Vagina (tissue), 2 donors: ENCODE measurements around the gene TIMM10B. TPM values are rescaled to one million over a fixed set of nuclear protein-coding genes. Genes with fewer than 3 reads are reported as not detected.

Source experiments
- DNase-seq, 2 donors: peaks; one replicate each; pipeline ENCODE4 v3.0.0-alpha.2; 2017; ENCODE audit errors: extremely low spot score in 2 of 2
- H3K27ac ChIP-seq: fragments of 200-600 bp; sonication (generic); one replicate; pipeline ENCODE4 v1.5.1; 2019
- H3K27me3 ChIP-seq: fragments of 200-600 bp; sonication (generic); one replicate; pipeline ENCODE4 v1.5.1; 2019
- H3K36me3 ChIP-seq, 2 donors: fragments of 200-600 bp; sonication (generic); one replicate each; pipeline ENCODE4 v1.5.1; 2017 to 2019
- H3K4me1 ChIP-seq: fragments of 200-600 bp; sonication (generic); one replicate; pipeline ENCODE4 v1.5.1; 2019
- H3K4me3 ChIP-seq, 2 donors: fragments of 200-600 bp; sonication (generic); 1 replicate in 1 of 2; 2 replicates in 1 of 2; pipeline ENCODE4 v1.5.1; 2016 to 2019
- H3K9me3 ChIP-seq: fragments of 200-600 bp; sonication (generic); one replicate; pipeline ENCODE4 v1.5.1; 2019
- CTCF ChIP-seq, 3 experiments: fragments of 450-650 bp in 2 of 3; fragments of 200-600 bp in 1 of 3; sonication (generic) in 1 of 3; IDR thresholded peaks; one replicate each; pipeline ENCODE4 v1.5.1; 2017 to 2019; ENCODE audit warnings: antibody characterized with exemption in 3 of 3, mild to moderate bottlenecking in 2 of 3, moderate library complexity in 2 of 3
- POLR2A ChIP-seq, 2 donors: fragments of 450-650 bp; IDR thresholded peaks; one replicate each; pipeline ENCODE4 v1.6.1; 2017; ENCODE audit warnings: antibody characterized with exemption in 2 of 2, mild to moderate bottlenecking in 2 of 2, moderate library complexity in 2 of 2
- POLR2AphosphoS5 ChIP-seq, 2 donors: sonication (generic); formaldehyde crosslinking; IDR thresholded peaks; one replicate each; pipeline ENCODE4 v1.9.0; 2017; ENCODE audit warnings: antibody characterized with exemption in 2 of 2, mild to moderate bottlenecking in 2 of 2, low read depth in 1 of 2; ENCODE audit not compliant: insufficient read depth in 1 of 2
- intact Hi-C: fragments of 100-400 bp; cut with DNase I; formaldehyde crosslinking; loops from one replicate; pipeline ENCODE4 v1.15.1; 2023
- total RNA-seq: library from RNA; depleted of rRNA; stranded (reverse); fragments of >200 nt; gene quantifications from one replicate; pipeline ENCODE4 v1.2.3, GENCODE V29; 2016

Gene TIMM10B
- total RNA-seq, 1 donor from 2014 or later, result 98.7 TPM

GRCh38 chr11:6443269-6444003 lies 37.9 kb upstream of the TIMM10B start:
- no peaks in the 10 kb centered on the region for H3K27me3 ChIP-seq
- intact Hi-C loops, result loop anchor here (10.0 kb wide), 1 partner anchor 59 kb away; no protein-coding TSS in a partner anchor
- DNase-seq, result no peak
- H3K4me3 ChIP-seq, result no peak overlapping the region
- H3K4me1 ChIP-seq, result no peaks in the 10 kb centered on the region
- H3K36me3 ChIP-seq, result no peaks in the 10 kb centered on the region
- no peak overlapping the region for H3K27ac ChIP-seq
- H3K9me3 ChIP-seq, result no peaks in the 10 kb centered on the region
- TF ChIP-seq POLR2AphosphoS5 (IDR thresholded peaks at IDR 0.05; ENCODE audit: insufficient read depth in 1 of 2, low read depth in 1 of 2) (no peak), POLR2A (IDR thresholded peaks at IDR 0.05) (no peak), CTCF (IDR thresholded peaks at IDR 0.05) (peak; percentile 64 to 78 (median 71))

- H3K4me1 ChIP-seq, result no peaks in the 10 kb centered on the region
- no peaks in the 10 kb centered on the region for H3K27me3 ChIP-seq
- intact Hi-C loops, result loop anchor here (10.0 kb wide), 1 partner anchor 64 kb away; no protein-coding TSS in a partner anchor
- H3K9me3 ChIP-seq, result no peaks in the 10 kb centered on the region
- TF ChIP-seq POLR2A (IDR thresholded peaks at IDR 0.05) (no peak), CTCF (IDR thresholded peaks at IDR 0.05) (no peak), POLR2AphosphoS5 (IDR thresholded peaks at IDR 0.05; ENCODE audit: insufficient read depth in 1 of 2, low read depth in 1 of 2) (no peak)
- H3K36me3 ChIP-seq, result peaks cover 2 to 46% of the 10 kb centered on the region in 2 donors
- H3K27ac ChIP-seq, result no peak overlapping the region
- no peak for DNase-seq
- H3K4me3 ChIP-seq, result no peak overlapping the region
These were observed 32.7 kb upstream of the TIMM10B start for GRCh38 chr11:6448574-6448973.

GRCh38 chr11:6452219-6452618 lies 29.1 kb upstream of the TIMM10B start:
- Histone ChIP-seq H3K27me3 (no peaks in the 10 kb centered on the region), H3K9me3 (no peaks in the 10 kb centered on the region), H3K4me3 (no peak overlapping the region), H3K4me1 (no peaks in the 10 kb centered on the region), H3K27ac (no peak overlapping the region), H3K36me3 (peaks cover 8 to 81% of the 10 kb centered on the region in 2 donors)
- TF ChIP-seq POLR2AphosphoS5 (IDR thresholded peaks at IDR 0.05; ENCODE audit: insufficient read depth in 1 of 2, low read depth in 1 of 2) (no peak), POLR2A (IDR thresholded peaks at IDR 0.05) (no peak), CTCF (IDR thresholded peaks at IDR 0.05) (no peak)
- intact Hi-C loops, result no loop called here
- DNase-seq, result no peak

DNA sequence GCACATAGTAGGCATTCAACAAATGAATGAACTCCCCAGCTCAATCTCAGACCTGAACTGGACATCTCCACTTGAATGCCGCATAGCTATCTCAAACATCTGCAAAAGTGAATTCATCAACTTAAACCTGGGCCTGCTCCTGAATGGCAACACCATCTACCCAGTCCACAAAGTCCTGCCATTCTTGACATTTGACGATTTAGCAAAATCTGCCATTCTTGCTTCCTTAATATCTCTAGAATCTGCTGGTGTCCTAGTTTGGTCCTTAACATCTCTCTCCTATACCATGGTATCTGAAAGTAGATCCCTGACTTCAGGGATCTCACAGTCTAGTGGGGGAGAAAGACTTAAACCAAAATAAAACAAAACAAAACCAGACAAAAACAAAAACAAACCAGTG lies 28.1 kb upstream of the TIMM10B start:
- peaks cover 8 to 90% of the 10 kb centered on the region in 2 donors for H3K36me3 ChIP-seq
- no peaks in the 10 kb centered on the region for H3K4me1 ChIP-seq
- H3K9me3 ChIP-seq, result no peaks in the 10 kb centered on the region
- intact Hi-C loops, result no loop called here
- no peak for DNase-seq
- H3K4me3 ChIP-seq, result no peak overlapping the region
- TF ChIP-seq CTCF (IDR thresholded peaks at IDR 0.05) (no peak), POLR2AphosphoS5 (IDR thresholded peaks at IDR 0.05; ENCODE audit: insufficient read depth in 1 of 2, low read depth in 1 of 2) (no peak), POLR2A (IDR thresholded peaks at IDR 0.05) (no peak)
- H3K27me3 ChIP-seq, result no peaks in the 10 kb centered on the region
- H3K27ac ChIP-seq, result no peak overlapping the region

DNA sequence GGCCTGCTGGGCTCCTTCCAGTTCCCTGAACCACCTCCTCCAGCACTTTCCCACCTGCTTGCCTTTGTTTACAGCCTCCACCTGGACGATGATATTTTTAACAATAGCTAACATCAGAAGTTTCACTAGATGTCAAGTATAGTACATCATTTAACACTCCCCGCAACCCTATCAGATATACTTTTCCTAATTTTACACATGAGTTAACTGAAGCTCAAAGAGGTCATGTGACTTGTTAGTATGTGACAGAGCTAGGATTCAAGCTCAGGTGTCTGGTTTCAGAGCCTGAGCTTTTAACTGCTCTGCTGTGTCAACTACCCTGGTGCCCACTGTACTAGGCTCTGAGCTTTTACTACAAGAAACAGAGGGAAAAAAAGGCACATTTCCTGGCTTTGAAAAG lies 26.2 kb upstream of the TIMM10B start:
- Histone ChIP-seq H3K4me1 (no peaks in the 10 kb centered on the region), H3K4me3 (no peak overlapping the region), H3K27ac (no peak overlapping the region), H3K27me3 (no peaks in the 10 kb centered on the region), H3K36me3 (peaks cover 8 to 89% of the 10 kb centered on the region in 2 donors), H3K9me3 (no peaks in the 10 kb centered on the region)
- intact Hi-C loops, result no loop called here
- no peak for TF ChIP-seq POLR2AphosphoS5 (IDR thresholded peaks at IDR 0.05; ENCODE audit: insufficient read depth in 1 of 2, low read depth in 1 of 2)
- TF ChIP-seq POLR2A (IDR thresholded peaks at IDR 0.05), result no peak
- no peak for TF ChIP-seq CTCF (IDR thresholded peaks at IDR 0.05)
- no peak for DNase-seq
